Activated naive CD8-positive, alpha-beta T cell treated with anti-CD3 and anti-CD28 coated beads, Interleukin-2, amount 50 U/mL, for 24 hours (primary cell): ENCODE data around the gene PACS2.

ENCODE experiments used
- ATAC-seq: fragments of 150-1000 bp; cut with Tn5 transposase; one replicate; pipeline ENCODE4 v1.10.0; 2021
- DNase-seq: peaks from one replicate; pipeline ENCODE4 v3.0.0; 2021
- H3K27ac Mint-ChIP-seq: one replicate; pipeline ENCODE4 v1.8.0; 2021; ENCODE audit warnings: mild to moderate bottlenecking, mixed read lengths
- H3K27me3 Mint-ChIP-seq: one replicate; pipeline ENCODE4 v1.8.0; 2021; ENCODE audit warnings: mixed read lengths
- H3K36me3 Mint-ChIP-seq: one replicate; pipeline ENCODE4 v1.8.0; 2021; ENCODE audit warnings: low read depth, mixed read lengths
- H3K4me1 Mint-ChIP-seq: one replicate; pipeline ENCODE4 v1.8.0; 2021; ENCODE audit warnings: mixed read lengths
- H3K4me3 Mint-ChIP-seq: one replicate; pipeline ENCODE4 v1.8.0; 2021; ENCODE audit warnings: mild to moderate bottlenecking, moderate library complexity, mixed read lengths
- H3K9me3 Mint-ChIP-seq: one replicate; pipeline ENCODE4 v1.8.0; 2021; ENCODE audit warnings: mixed read lengths

The PACS2 gene

DNA sequence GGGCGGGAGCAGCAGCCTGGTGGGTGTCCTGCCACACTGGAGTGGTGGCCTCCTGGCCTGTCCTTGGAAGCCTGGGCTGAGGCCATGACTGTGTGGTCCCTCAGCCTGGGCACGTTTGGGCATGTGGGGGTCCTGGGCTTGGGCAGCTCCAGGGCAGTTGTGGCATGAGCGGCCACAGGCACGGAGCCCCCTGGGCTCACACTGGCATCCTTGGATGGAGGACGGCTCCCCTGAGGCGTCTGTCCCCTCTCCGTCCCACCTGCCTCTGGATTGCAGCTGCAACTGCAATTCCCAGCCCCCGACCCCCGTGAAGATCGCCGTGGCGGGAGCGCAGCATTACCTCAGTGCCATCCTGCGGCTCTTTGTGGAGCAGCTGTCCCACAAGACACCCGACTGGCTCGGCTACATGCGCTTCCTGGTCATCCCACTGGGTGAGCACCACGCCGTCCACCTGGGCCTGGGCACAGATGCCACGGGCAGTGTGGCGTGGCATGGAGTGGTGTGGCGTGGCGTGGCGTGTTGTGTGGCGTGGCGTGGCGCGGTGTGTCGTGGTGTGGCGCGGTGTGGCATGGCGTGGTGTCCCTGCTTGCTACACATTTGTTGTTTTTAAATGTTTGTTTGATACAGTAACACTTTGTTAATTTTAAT, 68.7 kb downstream of the PACS2 start:
- H3K4me3 Mint-ChIP-seq: no peak overlapping the region
- no peaks in the 10 kb centered on the region for H3K36me3 Mint-ChIP-seq
- no peaks in the 10 kb centered on the region for H3K4me1 Mint-ChIP-seq
- ATAC-seq: no peak
- H3K27ac Mint-ChIP-seq: no peak overlapping the region
- DNase-seq: no peak
- no peaks in the 10 kb centered on the region for H3K27me3 Mint-ChIP-seq
- H3K9me3 Mint-ChIP-seq: no peaks in the 10 kb centered on the region

DNA sequence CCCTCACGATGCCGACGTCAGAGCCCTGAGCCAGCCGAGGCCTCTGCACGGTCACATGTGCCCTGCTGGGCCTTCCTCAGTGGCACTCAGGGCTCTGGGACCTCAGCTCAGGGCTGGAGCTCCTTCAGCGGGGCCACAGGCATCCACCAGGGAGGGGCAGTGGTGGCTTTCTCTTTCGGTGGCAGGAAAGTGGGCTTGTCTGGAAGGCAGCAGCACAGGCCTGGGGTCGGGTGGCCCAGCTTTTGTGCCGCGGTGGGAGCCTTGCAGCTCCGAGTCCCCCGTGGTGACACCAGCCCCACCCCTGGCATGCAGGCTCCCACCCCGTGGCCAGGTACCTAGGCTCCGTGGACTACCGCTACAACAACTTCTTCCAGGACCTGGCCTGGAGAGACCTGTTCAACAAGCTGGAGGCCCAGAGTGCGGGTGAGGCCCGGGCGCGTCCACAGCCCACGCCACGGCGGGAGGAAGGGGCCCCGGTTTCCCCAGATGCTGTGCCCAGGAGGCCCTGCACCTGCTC, 69.6 kb downstream of the PACS2 start:
- Mint-ChIP-seq H3K4me1 (no peaks in the 10 kb centered on the region), H3K27me3 (no peaks in the 10 kb centered on the region), H3K9me3 (no peaks in the 10 kb centered on the region), H3K4me3 (no peak overlapping the region), H3K36me3 (no peaks in the 10 kb centered on the region), H3K27ac (no peak overlapping the region)
- ATAC-seq: no peak
- DNase-seq: no peak

DNA sequence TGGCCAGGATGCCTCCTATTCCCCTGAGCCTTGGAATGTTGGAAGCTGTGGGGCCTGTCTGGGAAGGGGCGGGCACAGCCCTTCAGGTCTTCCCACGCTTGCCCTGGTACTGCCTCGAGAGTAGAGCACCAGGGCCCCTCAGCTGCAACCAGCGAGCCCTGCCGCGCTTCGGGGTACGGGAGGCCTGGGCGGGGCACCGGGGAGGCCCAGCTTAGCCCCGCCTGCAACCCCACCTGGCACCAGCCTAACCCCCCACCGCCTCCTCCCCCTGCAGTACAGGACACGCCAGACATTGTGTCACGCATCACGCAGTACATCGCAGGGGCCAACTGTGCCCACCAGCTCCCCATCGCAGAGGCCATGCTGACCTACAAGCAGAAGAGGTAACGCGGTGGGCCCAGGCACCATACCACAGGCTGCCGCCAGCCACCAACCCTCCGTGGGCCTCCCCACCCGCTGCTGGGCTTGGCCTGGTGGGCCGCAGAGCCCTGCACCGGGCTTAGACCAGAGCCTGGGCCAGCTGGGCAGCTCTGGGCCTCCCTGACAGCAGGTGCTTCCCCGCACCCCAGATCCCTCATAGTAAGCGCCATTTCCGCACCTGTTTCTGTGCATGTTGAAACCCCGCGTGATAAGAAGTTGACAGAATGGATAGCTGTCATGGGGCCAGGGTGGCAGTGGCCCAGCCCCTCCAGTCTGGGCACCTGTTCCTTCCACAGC, 70.2 kb downstream of the PACS2 start:
- no peaks in the 10 kb centered on the region for H3K9me3 Mint-ChIP-seq
- DNase-seq (no peak), ATAC-seq (no peak)
- H3K27ac Mint-ChIP-seq: no peak overlapping the region
- no peaks in the 10 kb centered on the region for H3K4me1 Mint-ChIP-seq
- no peaks in the 10 kb centered on the region for H3K36me3 Mint-ChIP-seq
- H3K4me3 Mint-ChIP-seq: no peak overlapping the region
- H3K27me3 Mint-ChIP-seq: no peaks in the 10 kb centered on the region

DNA sequence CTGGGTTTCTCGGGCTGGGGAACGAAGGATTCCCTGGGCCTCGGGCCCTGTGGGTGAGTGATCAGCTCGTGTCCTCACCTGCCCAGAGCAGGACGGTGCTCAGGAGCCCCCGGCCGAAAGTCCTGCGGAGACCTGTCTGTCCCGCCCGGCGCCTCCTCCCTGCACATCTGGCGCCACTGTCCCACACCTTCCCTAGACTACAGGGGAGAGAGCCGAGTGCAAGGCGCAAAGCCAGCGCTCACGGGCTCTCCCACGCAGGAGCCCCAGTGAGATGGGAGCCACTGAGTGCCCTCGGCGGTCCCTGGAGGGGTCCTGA, 70.7 kb downstream of the PACS2 start:
- ATAC-seq (no peak), DNase-seq (no peak)
- Mint-ChIP-seq H3K4me3 (no peak overlapping the region), H3K36me3 (no peaks in the 10 kb centered on the region), H3K9me3 (no peaks in the 10 kb centered on the region), H3K27ac (no peak overlapping the region), H3K27me3 (no peaks in the 10 kb centered on the region), H3K4me1 (peaks cover 3% of the 10 kb centered on the region)

DNA sequence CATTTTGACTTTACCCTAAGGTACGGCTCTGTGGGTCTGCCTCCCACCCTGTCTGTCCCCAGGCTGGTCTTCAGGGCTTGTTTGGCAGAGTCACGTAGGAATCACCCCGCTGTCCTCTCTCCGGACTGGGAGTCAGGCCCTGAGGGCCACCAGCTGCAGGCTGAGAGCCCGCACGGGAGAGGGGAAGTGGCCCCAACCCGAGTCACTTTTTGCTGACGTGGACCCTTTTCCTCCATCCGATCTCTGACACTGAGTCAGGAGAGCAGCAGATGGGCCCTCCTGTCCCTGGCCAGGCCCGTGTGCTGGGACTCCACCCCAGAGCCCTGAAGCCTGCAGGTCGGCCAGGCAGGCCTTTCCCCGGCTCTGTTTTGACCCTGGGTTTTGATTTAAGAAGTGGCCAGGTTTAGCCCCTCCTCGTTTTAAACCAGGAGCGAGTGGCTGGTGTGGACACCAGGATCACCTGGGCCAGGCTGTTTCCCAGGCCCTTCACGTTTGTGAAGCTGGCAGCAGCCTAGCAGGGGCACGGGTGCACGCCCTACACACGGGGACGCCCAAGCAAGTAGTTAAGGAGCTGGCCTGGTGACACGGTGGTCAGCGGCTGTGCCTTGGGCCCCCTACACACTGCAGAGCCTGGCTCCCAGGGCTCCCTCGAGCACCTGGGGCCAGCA, 71.3 kb downstream of the PACS2 start:
- Mint-ChIP-seq H3K4me1 (peaks cover 3% of the 10 kb centered on the region), H3K27me3 (no peaks in the 10 kb centered on the region), H3K4me3 (no peak overlapping the region), H3K36me3 (no peaks in the 10 kb centered on the region), H3K9me3 (no peaks in the 10 kb centered on the region), H3K27ac (no peak overlapping the region)
- ATAC-seq (no peak), DNase-seq (no peak)

DNA sequence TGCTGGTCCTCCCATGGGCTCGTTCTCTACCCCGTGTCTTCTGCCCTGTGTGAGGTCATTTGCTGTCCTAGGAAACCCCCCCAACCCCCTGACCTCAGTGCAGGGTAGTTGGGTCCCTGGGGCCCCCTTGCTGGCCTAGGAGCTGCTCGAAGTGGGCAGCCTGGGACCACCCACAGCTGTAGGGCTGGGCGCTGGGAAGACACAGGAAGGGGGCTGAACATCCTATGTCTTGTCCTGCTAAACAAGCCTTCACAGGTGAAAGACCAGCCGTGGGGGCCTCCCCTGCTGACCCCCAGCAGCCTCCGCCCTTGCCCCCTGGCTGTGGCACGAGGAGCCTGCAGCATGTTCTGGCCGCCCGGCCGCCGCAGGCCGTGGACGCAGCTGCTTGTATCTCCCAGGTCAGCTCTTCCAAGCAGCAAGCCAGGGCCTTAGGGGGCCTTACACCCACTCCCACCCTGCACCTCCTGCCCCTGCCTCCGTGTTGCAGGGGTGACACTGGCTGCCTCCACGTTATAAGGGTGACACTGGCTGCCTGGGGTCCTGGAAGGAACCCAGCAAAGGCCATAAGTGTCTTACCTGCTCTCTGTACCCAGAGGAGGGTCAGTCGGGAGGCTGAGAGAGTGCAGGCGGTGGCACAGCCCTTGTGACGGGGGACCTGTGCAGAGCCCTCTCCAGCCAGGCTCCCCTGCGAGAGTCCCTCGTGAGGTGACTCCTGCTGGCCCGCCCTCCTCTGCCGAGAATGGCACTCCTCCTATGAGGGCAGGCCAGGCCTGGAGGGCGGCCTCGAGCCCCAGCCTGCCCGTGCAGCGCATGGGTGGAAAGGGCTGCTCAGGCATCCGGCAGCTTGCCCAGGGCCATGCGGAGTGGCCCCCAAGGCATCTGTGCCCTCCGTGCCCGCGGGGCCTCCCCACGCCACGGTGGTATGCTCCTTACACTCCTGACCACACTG, 72.3 kb downstream of the PACS2 start:
- Mint-ChIP-seq H3K27ac (no peak overlapping the region), H3K4me3 (no peak overlapping the region), H3K36me3 (no peaks in the 10 kb centered on the region), H3K9me3 (no peaks in the 10 kb centered on the region), H3K27me3 (no peaks in the 10 kb centered on the region), H3K4me1 (peaks cover 3% of the 10 kb centered on the region)
- ATAC-seq (no peak), DNase-seq (no peak)

DNA sequence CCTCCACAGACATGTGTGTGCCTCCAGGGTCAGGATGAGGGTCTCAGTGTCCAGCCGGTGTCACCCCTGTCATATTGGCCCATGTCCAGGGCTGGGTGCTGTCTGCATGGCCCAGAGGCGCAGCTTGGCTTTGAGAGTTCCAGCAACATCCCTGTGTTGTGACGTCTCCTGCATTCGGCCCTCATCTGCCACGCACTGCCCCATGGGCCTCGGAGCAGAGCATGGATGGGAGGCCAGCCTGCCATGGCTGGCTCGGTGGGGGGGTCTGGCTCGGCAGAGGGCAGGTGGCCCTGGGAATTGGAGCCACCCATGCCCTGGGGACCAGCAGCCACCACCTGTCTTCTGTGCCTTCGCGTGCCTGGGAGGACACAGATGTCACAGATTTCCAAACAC, 73.0 kb downstream of the PACS2 start:
- H3K36me3 Mint-ChIP-seq: no peaks in the 10 kb centered on the region
- no peaks in the 10 kb centered on the region for H3K9me3 Mint-ChIP-seq
- DNase-seq: no peak
- peaks cover 3% of the 10 kb centered on the region for H3K4me1 Mint-ChIP-seq
- ATAC-seq: no peak
- no peak overlapping the region for H3K27ac Mint-ChIP-seq
- no peaks in the 10 kb centered on the region for H3K27me3 Mint-ChIP-seq
- no peak overlapping the region for H3K4me3 Mint-ChIP-seq

DNA sequence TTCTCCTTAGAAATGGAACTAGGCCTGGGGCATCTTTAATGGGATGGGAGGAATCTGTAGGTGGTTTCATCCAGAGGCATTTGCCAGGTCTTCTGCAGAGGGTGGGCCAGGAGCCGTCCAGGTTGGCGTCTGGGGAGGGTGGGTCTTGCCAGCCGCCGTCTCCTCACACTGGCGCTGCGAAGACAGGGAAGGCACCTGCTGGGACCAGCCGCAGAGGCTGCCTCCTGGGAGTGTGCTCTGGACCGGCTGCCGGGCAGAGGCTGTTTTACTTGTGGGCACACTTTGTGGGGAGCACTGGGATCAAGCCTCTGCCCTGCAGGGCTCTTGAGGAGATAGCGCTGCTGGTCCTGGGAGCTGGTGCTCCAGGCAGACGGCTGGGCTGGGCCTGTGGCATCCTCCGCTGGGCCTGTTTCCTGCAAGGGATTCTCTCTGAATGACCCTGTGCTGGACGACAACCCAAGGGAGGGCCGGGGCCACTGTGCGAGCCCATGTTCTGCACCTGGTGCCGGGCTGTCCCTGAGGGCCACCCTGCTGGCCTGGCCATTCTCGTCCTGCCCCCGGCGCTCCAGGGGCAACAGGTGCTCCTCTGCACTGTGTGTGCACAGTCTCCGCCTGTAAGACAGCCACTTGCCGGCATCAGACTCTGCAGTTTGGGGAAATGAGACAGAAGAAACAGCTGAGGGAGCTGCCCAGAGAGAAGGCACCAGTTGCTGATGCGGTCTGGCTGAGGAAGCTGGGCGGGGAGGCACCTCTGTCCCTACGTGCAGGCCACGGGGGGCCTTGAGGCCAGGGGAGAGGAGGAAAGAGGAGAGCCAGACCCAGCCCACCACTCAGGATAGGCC, 73.8 kb downstream of the PACS2 start:
- Mint-ChIP-seq H3K4me3 (no peak overlapping the region), H3K27ac (no peak overlapping the region), H3K4me1 (peaks cover 3% of the 10 kb centered on the region), H3K36me3 (no peaks in the 10 kb centered on the region), H3K9me3 (no peaks in the 10 kb centered on the region), H3K27me3 (no peaks in the 10 kb centered on the region)
- ATAC-seq (no peak), DNase-seq (no peak)

DNA sequence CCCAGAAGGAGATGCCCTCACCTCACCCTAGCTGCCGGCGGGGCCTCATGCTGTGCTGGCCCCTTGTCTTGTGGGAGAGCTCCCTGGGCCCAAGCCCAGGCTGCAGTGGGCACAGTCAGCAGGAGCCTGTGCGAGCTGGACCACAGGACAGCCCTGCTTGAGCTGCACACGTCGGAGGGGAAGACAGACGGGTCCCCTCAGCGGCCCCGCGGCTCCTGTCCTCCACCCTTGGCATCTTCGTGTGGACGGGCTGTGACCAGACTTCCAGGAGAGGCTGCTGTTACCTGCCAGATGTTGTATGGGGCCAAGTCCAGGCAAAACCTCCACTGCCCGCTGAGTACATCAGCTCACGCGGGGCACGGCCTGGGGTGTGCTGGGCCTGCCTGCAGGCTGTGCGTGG, 74.4 kb downstream of the PACS2 start:
- no peak for ATAC-seq
- H3K27ac Mint-ChIP-seq: no peak overlapping the region
- H3K9me3 Mint-ChIP-seq: no peaks in the 10 kb centered on the region
- no peaks in the 10 kb centered on the region for H3K36me3 Mint-ChIP-seq
- no peaks in the 10 kb centered on the region for H3K27me3 Mint-ChIP-seq
- no peak overlapping the region for H3K4me3 Mint-ChIP-seq
- DNase-seq: no peak
- H3K4me1 Mint-ChIP-seq: peaks cover 3% of the 10 kb centered on the region

DNA sequence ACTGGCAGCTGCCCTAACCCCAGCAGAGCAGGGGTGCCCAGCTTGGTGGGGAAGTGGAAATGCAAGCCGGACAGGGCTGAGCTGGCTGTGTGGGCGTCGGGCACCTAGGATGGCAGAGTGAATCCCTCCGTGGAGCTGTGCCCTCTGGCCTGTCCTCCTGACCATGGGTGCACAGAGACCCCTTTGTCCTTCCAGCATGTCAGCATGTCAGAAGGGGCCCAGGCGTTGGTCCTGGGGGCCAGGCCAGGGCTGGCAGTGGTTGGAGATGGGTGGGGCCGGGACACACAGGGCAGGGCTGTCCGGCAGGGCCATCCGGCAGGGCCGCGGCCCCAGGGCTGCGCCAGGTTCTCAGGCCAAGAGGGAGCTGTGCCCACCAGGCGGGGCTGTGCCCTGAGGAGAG, 75.0 kb downstream of the PACS2 start:
- DNase-seq: no peak
- no peak overlapping the region for H3K27ac Mint-ChIP-seq
- peaks cover 3% of the 10 kb centered on the region for H3K4me1 Mint-ChIP-seq
- H3K4me3 Mint-ChIP-seq: no peak overlapping the region
- H3K9me3 Mint-ChIP-seq: no peaks in the 10 kb centered on the region
- no peak for ATAC-seq
- no peaks in the 10 kb centered on the region for H3K27me3 Mint-ChIP-seq
- H3K36me3 Mint-ChIP-seq: no peaks in the 10 kb centered on the region

DNA sequence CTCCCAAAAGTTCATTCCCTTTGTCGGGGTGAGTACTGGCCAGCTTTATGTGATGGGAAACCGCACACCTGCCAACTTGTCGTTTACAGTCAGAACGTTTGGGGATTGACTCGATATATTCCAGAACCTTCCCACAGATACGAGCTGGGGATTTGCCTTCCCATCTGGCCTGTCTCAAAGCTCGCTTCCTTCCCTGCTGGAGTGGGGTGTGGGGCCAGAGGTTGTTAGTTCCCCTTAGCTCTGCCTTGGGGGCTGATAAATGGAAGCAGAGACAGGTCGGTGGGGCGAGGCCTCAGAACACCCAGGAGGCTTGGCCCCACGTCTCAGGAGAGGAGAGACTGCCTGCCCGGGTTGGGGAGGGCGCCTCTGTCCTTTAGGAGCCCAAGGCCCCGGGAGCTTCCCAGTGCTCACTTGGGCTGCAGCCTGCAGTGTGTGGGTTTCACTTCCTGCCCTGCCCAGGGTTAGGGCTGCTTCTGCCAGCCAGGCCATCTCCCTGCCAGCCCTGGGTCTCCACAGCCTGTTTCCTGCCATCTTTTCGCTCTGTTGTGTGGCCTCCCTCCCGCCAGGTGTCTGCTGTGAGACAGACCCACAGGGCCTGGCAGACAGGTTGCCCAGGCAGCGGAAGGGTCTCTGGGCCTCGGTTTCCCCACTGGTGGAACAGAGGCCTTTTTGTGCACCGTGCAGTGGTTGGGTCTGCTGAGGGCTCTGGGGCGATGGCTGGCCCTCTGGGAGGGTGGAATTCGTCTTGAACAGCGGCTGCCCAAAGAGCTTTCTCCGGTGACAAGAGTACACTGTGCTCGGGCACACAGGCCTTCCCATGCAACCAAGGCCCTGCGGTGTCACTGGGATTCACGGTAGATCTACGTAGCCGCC, 75.7 kb downstream of the PACS2 start:
- ATAC-seq: no peak
- Mint-ChIP-seq H3K27ac (no peak overlapping the region), H3K36me3 (no peaks in the 10 kb centered on the region), H3K4me3 (no peak overlapping the region), H3K9me3 (no peaks in the 10 kb centered on the region), H3K4me1 (peaks cover 3% of the 10 kb centered on the region), H3K27me3 (no peaks in the 10 kb centered on the region)
- no peak for DNase-seq

DNA sequence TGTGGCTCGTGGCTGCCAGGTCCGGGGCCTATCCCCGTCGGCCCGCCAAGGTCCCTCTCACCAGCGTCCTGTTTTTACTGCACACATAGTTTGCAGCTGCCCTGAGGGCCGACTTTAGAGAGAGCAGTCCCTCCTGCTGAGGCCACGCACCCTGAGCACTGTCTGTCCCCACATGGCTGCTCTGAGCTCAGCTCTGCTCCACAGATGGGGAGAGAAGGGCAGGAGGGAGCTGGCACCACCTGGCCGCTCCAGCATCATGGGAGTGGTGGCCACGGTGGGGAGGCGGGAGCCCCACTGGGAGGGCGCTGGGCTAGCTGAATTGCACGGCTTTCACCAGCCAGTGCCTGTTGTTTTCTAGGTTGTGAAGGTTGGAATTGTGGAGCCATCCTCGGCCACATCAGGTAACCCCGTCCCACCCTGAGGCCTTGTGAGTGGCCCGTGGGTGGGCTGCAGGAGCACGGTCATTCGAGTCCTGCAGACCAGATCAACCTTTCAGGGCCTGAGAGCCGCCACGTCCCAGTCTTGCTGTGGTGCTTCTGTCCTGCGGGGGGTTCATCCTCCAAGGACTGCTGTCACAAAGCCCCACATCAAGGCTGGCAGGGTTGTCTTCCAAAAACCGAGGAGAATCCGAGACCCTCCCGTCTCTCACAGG, 76.4 kb downstream of the PACS2 start:
- Mint-ChIP-seq H3K27ac (no peak overlapping the region), H3K9me3 (no peaks in the 10 kb centered on the region), H3K4me1 (peaks cover 3% of the 10 kb centered on the region), H3K4me3 (no peak overlapping the region), H3K36me3 (no peaks in the 10 kb centered on the region), H3K27me3 (no peaks in the 10 kb centered on the region)
- no peak for DNase-seq
- ATAC-seq: no peak

DNA sequence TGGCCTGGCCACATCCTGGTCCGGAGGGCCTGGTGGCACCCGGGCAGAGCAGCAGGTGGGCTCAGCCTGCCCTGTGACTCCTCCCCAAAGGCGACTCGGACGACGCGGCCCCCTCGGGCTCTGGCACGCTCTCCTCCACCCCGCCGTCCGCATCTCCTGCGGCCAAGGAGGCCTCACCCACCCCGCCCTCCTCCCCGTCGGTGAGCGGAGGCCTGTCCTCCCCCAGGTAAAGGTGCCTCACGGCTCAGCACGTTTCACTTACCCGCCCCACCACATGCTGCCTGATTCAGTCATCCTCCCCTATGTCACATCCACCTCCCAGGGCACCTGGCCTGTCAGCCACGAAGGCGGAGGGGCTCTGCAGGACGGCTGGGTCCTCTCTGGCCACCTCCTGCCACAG, 77.0 kb downstream of the PACS2 start:
- Mint-ChIP-seq H3K36me3 (no peaks in the 10 kb centered on the region), H3K4me3 (no peak overlapping the region), H3K9me3 (no peaks in the 10 kb centered on the region), H3K4me1 (peaks cover 3% of the 10 kb centered on the region), H3K27me3 (no peaks in the 10 kb centered on the region), H3K27ac (no peak overlapping the region)
- ATAC-seq: no peak
- DNase-seq: no peak
